Measurements from ENCODE around the gene HSPA4L. TPM values are rescaled to one million over a fixed set of nuclear protein-coding genes. Genes with fewer than 3 reads are reported as not detected.
A peak's percentile ranks its signal among the peaks of the same experiment; 100 is the strongest.

Gene HSPA4L
- total RNA-seq, 1 donor: 4.0 TPM

DNA sequence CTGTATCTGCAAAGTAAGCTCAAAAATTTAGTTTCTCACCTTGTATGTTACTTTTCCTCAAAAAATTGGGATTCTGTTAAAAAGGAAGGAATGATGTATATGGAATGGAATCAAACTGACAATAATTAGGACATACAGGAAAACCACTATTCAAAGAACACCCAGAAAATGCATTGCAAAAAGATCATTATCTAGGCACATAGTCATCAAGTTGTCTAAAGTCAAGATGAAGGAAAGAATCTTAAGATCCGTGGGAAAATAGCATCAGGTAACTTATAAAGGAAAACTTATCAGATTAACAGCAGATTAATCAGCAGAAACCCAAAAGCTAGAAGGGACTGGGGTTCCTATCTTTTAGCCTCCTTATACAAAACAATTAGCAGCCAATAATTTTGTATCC is 75.5 kb downstream of the HSPA4L start:
- Histone ChIP-seq H3K79me2 (ENCODE audit: insufficient read depth, low read length) (no peaks in the 10 kb centered on the region), H3K27ac (ENCODE audit: low read depth, low read length) (no peak overlapping the region), H3K4me2 (ENCODE audit: insufficient read depth, low read length) (no peak overlapping the region), H4K20me1 (ENCODE audit: insufficient read depth, low read length) (no peaks in the 10 kb centered on the region), H3K4me1 (ENCODE audit: insufficient read depth, low read length) (peaks cover 15% of the 10 kb centered on the region), H3K27me3 (ENCODE audit: insufficient read depth, low read length) (no peaks in the 10 kb centered on the region), H3K36me3 (ENCODE audit: insufficient read depth, low read length) (no peaks in the 10 kb centered on the region), H3K9me3 (ENCODE audit: low read depth, low read length) (no peaks in the 10 kb centered on the region), H2AFZ (ENCODE audit: low read length) (no peak overlapping the region), H3K4me3 (ENCODE audit: insufficient read depth, low read length) (no peak overlapping the region)
- DNase-seq (ENCODE audit: insufficient read length, low spot score, missing footprints): no peak
- TF ChIP-seq, protein P1, sequence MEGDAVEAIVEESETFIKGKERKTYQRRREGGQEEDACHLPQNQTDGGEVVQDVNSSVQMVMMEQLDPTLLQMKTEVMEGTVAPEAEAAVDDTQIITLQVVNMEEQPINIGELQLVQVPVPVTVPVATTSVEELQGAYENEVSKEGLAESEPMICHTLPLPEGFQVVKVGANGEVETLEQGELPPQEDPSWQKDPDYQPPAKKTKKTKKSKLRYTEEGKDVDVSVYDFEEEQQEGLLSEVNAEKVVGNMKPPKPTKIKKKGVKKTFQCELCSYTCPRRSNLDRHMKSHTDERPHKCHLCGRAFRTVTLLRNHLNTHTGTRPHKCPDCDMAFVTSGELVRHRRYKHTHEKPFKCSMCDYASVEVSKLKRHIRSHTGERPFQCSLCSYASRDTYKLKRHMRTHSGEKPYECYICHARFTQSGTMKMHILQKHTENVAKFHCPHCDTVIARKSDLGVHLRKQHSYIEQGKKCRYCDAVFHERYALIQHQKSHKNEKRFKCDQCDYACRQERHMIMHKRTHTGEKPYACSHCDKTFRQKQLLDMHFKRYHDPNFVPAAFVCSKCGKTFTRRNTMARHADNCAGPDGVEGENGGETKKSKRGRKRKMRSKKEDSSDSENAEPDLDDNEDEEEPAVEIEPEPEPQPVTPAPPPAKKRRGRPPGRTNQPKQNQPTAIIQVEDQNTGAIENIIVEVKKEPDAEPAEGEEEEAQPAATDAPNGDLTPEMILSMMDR (IDR thresholded peaks at IDR 0.05; ENCODE audit: extremely low read depth, low read depth, low read length): no peak

DNA sequence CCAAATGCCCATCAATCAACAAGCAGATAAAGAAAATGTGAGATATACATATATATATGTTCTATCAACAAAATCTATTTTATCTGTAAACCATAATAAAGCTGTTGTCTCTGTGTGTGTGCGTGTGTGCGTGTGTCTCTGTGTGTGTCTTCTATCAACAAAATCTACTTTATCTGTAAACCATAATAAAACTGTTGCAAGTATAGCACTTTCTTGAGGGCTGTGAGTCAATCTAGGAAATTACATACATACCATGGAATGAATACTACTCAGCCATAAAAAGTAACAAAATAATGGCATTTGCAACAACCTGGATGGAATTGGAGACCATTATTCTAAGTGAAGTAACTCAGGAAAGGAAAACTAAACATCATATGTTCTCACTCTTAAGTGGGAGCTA is 86.1 kb downstream of the HSPA4L start:
- no peaks in the 10 kb centered on the region for H3K36me3 ChIP-seq (ENCODE audit: insufficient read depth, low read length)
- no peak overlapping the region for H3K27ac ChIP-seq (ENCODE audit: low read depth, low read length)
- no peak overlapping the region for H3K4me2 ChIP-seq (ENCODE audit: insufficient read depth, low read length)
- peaks cover 2% of the 10 kb centered on the region for H3K79me2 ChIP-seq (ENCODE audit: insufficient read depth, low read length)
- H3K9me3 ChIP-seq (ENCODE audit: low read depth, low read length): no peaks in the 10 kb centered on the region
- no peak overlapping the region for H3K4me3 ChIP-seq (ENCODE audit: insufficient read depth, low read length)
- no peak for DNase-seq (ENCODE audit: insufficient read length, low spot score, missing footprints)
- TF ChIP-seq, protein P1 (IDR thresholded peaks at IDR 0.05; ENCODE audit: extremely low read depth, low read depth, low read length): no peak
- no peaks in the 10 kb centered on the region for H3K27me3 ChIP-seq (ENCODE audit: insufficient read depth, low read length)
- no peak overlapping the region for H2AFZ ChIP-seq (ENCODE audit: low read length)
- H4K20me1 ChIP-seq (ENCODE audit: insufficient read depth, low read length): no peaks in the 10 kb centered on the region
- H3K4me1 ChIP-seq (ENCODE audit: insufficient read depth, low read length): peaks cover 12% of the 10 kb centered on the region

DNA sequence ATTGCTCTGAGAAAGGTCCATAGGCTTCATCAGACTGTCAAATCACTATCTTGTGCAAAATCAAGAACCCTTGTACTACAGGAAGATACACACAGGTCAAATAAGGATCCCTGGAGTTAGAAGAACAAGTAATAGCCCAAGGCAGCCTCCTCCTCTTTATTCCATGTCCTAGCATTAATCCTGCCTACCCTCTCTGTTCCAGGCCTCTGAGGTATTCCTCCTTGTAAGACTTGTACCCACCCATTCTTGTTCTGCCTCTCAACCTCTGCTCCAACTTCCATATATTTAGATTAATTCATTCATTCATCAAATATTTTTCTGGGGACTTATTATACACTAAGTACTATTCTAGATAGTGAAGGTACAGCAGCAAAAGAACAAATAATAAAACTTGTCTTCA is 88.2 kb downstream of the HSPA4L start:
- no peaks in the 10 kb centered on the region for H3K9me3 ChIP-seq (ENCODE audit: low read depth, low read length)
- H3K27me3 ChIP-seq (ENCODE audit: insufficient read depth, low read length): no peaks in the 10 kb centered on the region
- DNase-seq (ENCODE audit: insufficient read length, low spot score, missing footprints): no peak
- peaks cover 2% of the 10 kb centered on the region for H3K79me2 ChIP-seq (ENCODE audit: insufficient read depth, low read length)
- peak overlapping the region; percentile 20 for H3K27ac ChIP-seq (ENCODE audit: low read depth, low read length)
- H3K4me1 ChIP-seq (ENCODE audit: insufficient read depth, low read length): peaks cover 12% of the 10 kb centered on the region
- no peaks in the 10 kb centered on the region for H3K36me3 ChIP-seq (ENCODE audit: insufficient read depth, low read length)
- peak overlapping the region; percentile 62 for H3K4me2 ChIP-seq (ENCODE audit: insufficient read depth, low read length)
- peak overlapping the region; percentile 52 for H2AFZ ChIP-seq (ENCODE audit: low read length)
- TF ChIP-seq, protein P1 (IDR thresholded peaks at IDR 0.05; ENCODE audit: extremely low read depth, low read depth, low read length): no peak
- no peaks in the 10 kb centered on the region for H4K20me1 ChIP-seq (ENCODE audit: insufficient read depth, low read length)
- no peak overlapping the region for H3K4me3 ChIP-seq (ENCODE audit: insufficient read depth, low read length)

DNA sequence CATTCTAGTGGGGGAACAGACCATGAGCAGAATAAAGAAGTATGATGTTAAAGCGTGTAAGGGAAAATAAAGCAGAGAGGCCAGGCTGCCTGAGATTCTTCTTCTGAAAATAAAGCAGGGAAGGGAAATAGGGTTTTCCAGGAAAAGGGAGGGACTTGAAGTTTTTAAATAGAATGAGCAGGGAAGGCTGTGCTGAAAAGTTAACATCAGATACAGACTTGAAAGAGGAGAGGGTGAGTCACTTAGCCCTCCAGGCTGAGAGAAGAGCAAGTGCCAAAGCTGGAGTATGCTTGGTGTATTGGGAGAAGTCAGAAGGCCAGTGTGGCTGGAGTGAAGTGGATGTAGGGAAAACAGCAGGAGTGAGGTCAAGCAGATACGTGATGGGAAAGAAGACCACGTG is 88.6 kb downstream of the HSPA4L start:
- Histone ChIP-seq H3K4me2 (ENCODE audit: insufficient read depth, low read length) (peak overlapping the region; percentile 62), H3K4me1 (ENCODE audit: insufficient read depth, low read length) (peaks cover 12% of the 10 kb centered on the region), H2AFZ (ENCODE audit: low read length) (peak overlapping the region; percentile 52), H3K9me3 (ENCODE audit: low read depth, low read length) (no peaks in the 10 kb centered on the region), H3K4me3 (ENCODE audit: insufficient read depth, low read length) (no peak overlapping the region), H3K27ac (ENCODE audit: low read depth, low read length) (peak overlapping the region; percentile 20), H3K27me3 (ENCODE audit: insufficient read depth, low read length) (no peaks in the 10 kb centered on the region), H3K79me2 (ENCODE audit: insufficient read depth, low read length) (peaks cover 2% of the 10 kb centered on the region), H3K36me3 (ENCODE audit: insufficient read depth, low read length) (no peaks in the 10 kb centered on the region), H4K20me1 (ENCODE audit: insufficient read depth, low read length) (no peaks in the 10 kb centered on the region)
- DNase-seq (ENCODE audit: insufficient read length, low spot score, missing footprints): peak; percentile 46
- TF ChIP-seq, protein P1 (IDR thresholded peaks at IDR 0.05; ENCODE audit: extremely low read depth, low read depth, low read length): no peak
